ENCODE data around the gene GPX3. TPM values are rescaled to one million over a fixed set of nuclear protein-coding genes. Genes with fewer than 3 reads are reported as not detected.

Gene GPX3
- total RNA-seq, 1 donor from 2014 or later = 627 TPM

GRCh38 chr5:151051066-151051930, 30.9 kb downstream of the GPX3 start:
- ATAC-seq (peak; percentile 83), DNase-seq (ENCODE audit: missing footprints) (peak; percentile 85)
- intact Hi-C loops (cut with DNase I) = loop anchor here (1.0 to 5.0 kb wide), 2 partner anchors 64 to 111 kb away; no protein-coding TSS in a partner anchor

GRCh38 chr5:151051931-151052608, 31.7 kb downstream of the GPX3 start:
- intact Hi-C loops (cut with DNase I) = loop anchor here (1.0 to 5.0 kb wide), 2 partner anchors 63 to 110 kb away; no protein-coding TSS in a partner anchor
- no peak for ATAC-seq
- DNase-seq (ENCODE audit: missing footprints) = peak; percentile 50

GRCh38 chr5:151052836-151053235, 32.4 kb downstream of the GPX3 start:
- peak; percentile 22 for DNase-seq (ENCODE audit: missing footprints)
- intact Hi-C loops (cut with DNase I) = loop anchor here (5.0 kb wide), 1 partner anchor 109 kb away; no protein-coding TSS in a partner anchor
- ATAC-seq = no peak

DNA sequence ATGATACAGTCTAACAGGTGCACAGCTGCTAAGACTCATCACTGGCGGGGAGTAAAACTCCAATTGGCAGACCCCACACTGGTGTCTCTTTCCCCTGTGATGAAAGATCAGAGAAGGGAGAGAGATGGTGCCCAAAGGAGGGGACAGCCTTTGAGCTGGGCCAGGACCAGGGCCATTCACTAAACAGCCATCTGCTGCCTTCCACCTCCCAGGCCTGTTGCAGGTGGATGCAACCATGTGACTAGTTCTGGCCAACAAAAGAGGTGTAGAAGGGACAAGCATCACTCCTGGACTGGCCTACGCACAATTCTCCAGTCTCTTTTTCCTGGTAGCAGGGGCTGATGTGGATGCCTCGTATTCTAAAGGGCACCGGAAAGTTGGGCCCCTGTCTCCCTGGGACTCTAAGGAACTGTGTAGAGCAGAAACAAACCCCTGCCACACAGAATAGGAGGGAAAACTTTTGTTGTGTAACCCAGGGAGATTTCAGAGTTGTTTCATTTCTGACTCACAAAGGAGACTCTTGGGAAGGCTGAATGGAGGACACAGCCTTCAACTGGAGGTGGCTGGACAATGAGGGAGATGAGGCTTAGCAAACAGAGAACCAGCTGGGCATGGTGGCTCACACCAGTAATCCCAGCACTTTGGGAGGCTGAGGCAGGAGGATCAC, 33.5 kb downstream of the GPX3 start:
- DNase-seq (ENCODE audit: missing footprints) (no peak), ATAC-seq (no peak)
- intact Hi-C loops (cut with DNase I) = loop anchor here (5.0 kb wide), 1 partner anchor 108 kb away; no protein-coding TSS in a partner anchor

DNA sequence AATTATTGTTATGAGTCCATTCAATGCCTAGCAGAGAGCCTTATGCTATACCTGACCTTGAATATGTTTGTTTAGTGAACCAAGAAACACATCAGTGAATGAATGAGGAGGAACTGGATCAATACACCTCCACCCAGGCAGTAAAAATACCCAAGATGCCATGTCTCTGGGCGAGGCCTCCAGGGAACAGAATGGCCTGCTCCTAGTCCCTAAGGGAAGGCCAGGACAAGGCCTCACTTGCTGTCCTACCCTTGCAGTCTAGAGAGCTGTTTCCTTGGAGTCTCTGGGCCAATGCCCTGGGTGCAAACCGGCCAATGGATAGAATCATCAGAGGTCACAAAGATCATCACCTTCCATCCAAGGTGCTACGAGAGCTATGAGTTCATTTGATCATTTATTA, 34.3 kb downstream of the GPX3 start:
- ATAC-seq = no peak
- intact Hi-C loops (cut with DNase I) = loop anchor here (5.0 kb wide), 1 partner anchor 108 kb away; no protein-coding TSS in a partner anchor
- DNase-seq (ENCODE audit: missing footprints) = no peak

DNA sequence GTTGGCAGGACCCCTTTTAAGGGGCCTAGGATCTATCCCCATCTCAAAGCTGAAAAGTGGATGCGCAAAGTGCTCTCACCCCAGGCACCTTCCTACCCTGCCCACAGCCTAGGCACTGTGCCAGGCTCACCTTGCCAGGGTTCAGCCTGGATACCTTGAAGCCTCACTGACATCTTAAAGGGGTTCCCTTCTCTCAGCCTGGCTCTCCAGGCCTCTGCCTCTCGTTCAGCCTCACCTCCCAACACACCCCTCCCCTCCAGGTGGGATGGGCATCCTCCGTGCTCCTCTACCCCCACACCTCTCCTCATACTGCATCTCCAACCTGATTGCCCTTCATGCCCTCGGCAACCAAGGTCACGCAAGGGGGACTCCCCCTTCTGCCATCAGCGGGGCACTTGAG, 34.9 kb downstream of the GPX3 start:
- ATAC-seq = no peak
- intact Hi-C loops (cut with DNase I) = no loop called here
- DNase-seq (ENCODE audit: missing footprints) = no peak

GRCh38 chr5:151056379-151057325, 36.3 kb downstream of the GPX3 start:
- peak; percentile 58 for DNase-seq (ENCODE audit: missing footprints)
- no peak for ATAC-seq
- intact Hi-C loops (cut with DNase I) = no loop called here

DNA sequence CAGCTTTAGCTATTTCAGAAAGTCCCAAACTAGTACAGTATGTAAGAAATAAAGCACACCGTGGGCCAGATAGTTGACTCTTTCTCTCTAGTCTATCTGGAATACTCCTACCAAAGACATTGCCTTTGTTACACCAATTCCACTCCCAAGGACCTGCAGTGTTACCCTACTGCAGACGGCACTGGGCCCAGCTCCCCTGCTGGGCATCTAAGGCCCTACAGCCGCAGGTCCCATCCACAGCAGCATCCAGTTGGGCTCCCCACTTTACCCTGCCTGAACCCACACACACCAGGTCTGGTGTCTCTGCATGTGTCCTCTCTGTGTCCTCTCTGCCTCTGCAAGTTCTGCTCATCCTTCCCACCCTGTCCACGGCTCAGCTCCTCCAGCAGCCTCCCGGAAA, 37.9 kb downstream of the GPX3 start:
- ATAC-seq (no peak), DNase-seq (ENCODE audit: missing footprints) (no peak)
- intact Hi-C loops (cut with DNase I) = no loop called here

- intact Hi-C loops (cut with DNase I) = no loop called here
- no peak for DNase-seq (ENCODE audit: missing footprints)
- peak; percentile 23 for ATAC-seq
Measured at GRCh38 chr5:151058891-151059489, 38.6 kb downstream of the GPX3 start.

DNA sequence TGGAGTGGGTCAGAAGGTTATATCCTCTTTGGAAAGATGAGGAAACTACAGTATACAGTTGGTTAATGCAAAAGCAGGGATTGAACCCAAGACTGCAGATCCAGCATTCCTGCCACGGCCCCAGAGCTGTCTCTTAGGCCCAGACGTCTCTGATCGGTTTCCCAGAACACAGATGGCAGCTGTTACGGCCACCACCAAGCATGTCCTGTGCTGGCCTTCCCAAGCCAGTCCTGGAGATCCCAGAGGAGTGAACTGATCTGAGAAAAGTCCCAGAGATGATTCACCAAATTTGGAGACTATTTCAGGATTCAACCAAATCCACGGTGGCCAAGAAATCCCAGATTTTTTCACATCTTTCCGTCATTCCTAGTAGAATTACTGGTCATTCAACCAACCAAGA, 40.4 kb downstream of the GPX3 start:
- DNase-seq (ENCODE audit: missing footprints) (no peak), ATAC-seq (peak; percentile 29)
- intact Hi-C loops (cut with DNase I) = loop anchor here (5.0 kb wide), 1 partner anchor 177 kb away; no protein-coding TSS in a partner anchor

DNA sequence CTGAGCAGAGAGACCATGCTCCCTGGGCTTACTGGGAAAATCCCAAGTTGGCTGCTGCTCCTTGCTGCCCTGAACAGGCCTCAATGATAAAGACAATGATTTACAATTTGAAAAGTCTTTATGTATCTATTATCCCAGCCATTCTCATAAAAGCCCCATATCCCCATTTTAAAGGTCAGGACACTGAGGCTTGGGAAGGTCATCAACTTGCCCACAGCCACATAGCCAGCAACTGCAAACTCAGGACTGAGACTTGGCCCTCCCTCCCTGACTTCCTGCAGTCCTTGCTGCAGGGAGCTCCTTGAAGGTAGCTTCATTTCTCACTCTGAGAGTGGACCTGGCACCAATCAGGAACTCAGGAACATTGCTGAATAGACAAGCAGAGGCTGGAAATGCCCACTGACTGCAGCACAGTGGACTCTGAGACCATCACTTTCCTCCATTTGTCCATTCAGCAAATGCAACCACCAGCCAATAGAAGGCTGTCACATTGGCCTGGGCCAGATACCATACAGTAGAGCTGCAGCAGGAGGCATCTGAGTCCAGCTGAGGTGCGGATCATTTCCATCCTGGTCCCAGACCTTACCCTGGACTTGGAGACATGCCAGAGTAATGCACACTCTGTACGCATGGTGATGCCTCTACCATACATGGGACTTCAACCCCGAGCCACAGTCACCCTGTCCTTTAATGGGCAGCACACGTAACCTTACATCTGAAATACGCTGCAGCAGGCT, 42.2 kb downstream of the GPX3 start:
- no peak for DNase-seq (ENCODE audit: missing footprints)
- no peak for ATAC-seq
- intact Hi-C loops (cut with DNase I) = loop anchor here (2.0 to 5.0 kb wide), 2 partner anchors 18 to 175 kb away; partner anchors contain the start of gene TNIP1

DNA sequence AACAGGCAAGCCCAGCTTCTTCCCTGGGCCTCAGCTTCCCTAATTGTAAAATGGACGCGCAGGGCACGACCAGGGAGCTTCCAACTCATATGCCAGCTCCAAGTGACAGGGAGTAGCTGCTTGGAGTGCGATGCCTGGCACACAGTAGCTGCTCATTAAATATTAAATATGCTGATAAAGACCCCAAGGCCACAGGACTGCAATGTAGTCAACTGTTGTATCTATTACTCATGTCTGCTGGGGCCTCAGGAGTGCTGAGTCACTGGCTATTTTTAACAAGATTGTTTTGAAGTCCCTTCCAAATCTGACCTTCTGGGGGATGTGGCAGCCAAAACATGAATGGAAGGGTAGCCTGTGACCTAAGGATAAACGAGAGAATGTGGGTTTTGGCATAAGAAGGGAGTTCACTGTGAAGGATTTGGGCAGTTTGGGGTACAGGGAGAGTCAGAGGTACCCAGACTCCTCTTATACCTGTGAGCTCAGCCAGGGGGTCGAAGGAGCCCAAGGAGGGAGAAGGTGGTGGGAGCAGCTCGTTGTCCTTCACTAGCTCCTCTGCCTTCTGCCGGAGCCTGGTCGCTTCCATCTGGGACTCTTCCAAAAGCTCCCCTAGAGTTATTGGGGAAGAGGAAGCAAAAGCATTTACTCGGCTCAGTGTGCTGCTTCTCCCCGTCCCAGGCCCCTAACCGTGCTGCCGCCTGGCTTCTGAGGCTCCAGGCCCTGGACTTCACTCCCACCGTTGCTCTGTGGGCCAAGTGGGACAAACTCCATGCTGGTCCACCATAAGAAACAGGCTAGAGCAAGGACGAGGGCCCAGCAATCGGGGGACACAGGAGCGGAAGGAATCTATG, 43.0 kb downstream of the GPX3 start:
- intact Hi-C loops (cut with DNase I) = loop anchor here (2.0 to 5.0 kb wide), 2 partner anchors 17 to 174 kb away; partner anchors contain the start of gene TNIP1
- peak; percentile 66 for ATAC-seq
- DNase-seq (ENCODE audit: missing footprints) = no peak

DNA sequence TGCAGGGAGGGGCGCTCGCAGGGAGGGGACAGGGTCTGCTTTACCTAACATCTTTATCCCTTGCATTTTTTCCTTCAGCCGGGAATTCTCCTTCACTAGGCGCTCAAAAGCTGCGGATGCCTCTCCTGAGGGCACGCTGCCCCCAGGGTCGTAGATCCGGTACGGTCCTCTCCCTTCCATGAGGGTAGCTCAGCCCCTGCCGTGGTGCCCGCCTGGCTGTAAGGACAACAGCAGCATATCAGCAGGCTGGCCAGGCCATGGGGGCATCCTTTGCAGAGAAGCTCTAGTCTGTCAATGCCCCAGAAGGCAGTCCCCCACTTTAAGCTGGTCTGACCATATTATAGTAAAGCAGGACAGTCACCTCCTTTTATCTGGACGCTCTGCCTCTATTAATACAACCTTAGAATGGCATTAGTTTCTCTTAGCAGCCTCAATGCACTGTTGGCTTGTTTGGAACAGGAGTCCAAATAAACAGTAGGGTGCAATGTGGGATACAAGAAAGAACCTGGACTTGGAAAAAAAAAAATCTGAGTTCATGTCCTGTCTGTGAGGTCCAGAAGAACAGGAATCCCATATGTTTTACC, 44.6 kb downstream of the GPX3 start:
- intact Hi-C loops (cut with DNase I) = loop anchor here (5.0 kb wide), 1 partner anchor 172 kb away; no protein-coding TSS in a partner anchor
- ATAC-seq (no peak), DNase-seq (ENCODE audit: missing footprints) (no peak)

DNA sequence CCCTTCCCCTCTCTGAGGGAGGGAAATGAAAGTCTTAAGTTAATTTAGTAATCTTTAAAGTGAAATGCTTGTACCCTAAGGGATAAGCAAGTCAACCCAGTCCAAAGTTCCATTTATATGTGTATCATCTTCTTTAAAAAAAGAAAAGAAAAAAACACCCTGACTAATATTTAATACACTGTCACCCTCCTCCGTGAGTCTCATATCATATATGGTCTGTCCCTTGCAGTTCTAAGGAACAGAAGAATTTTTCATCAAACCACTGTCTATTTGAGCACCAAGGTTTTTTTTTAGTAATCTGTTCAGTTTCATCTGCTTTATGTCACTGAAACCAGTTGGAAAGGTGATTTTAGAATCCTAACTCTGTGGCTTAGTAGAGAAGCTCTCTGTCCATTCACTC, 45.2 kb downstream of the GPX3 start:
- ATAC-seq (no peak), DNase-seq (ENCODE audit: missing footprints) (no peak)
- intact Hi-C loops (cut with DNase I) = no loop called here

DNA sequence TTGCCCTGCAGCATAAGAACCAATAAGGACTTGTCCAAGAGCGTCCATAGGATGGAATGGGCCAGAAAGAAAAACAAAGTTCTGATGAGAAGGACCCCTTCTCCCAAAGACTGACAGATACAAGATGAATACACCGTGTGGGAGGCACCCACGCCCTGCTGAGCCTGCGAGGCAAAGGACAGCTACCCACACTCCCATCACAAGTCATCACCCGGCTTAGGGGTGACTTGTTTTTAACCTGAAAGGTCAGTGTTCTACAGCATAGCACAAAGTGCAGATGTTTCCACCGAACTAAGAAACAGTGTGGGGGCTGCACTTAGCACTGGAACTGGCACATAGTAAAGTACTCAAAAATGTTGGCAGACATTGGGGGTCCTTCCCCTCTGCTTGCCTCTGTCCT, 46.5 kb downstream of the GPX3 start:
- DNase-seq (ENCODE audit: missing footprints) (no peak), ATAC-seq (no peak)
- intact Hi-C loops (cut with DNase I) = no loop called here

All from Right ventricle myocardium inferior (tissue), 1 donor.